ENCODE measurements around the gene MTUS2. TPM values are rescaled to one million over a fixed set of nuclear protein-coding genes. Genes with fewer than 3 reads are reported as not detected.
A peak's percentile ranks its signal among the peaks of the same experiment; 100 is the strongest.

The MTUS2 gene
- total and polyA plus RNA-seq, 9 of the 15 experiments (the other 6 are each of a cell fraction or from before 2014, with no cell fraction given) = 0.01 to 0.28 (median 0.06) TPM; not detected in 1

DNA sequence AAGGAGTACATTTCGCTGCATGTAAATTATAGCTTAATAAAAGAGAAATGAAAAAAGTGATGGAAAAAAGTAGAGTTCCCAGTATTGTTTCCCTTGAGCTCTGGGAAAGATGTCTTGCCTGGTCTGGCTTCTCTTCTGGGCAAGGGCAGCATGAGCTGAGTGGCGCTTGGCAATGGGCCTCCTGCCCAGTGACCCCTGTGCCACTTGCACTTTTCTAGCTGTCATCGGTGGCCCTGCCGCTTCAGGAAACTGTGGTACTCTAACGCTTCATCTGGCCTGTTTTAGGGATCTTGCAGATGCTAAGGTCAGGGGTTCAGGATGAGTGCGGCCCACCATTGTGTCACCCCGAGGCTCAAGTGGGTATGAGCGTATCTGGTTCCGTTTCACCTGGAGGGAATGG lies 161.4 kb downstream of the MTUS2 start:
- intact Hi-C loops (cut with micrococcal nuclease) = no loop called here
- Histone ChIP-seq H3K9me1 (ENCODE audit: control insufficient read depth, insufficient read depth, low read length) (no peaks in the 10 kb centered on the region), H3K4me1 (replicated peaks in 1 of 2; ENCODE audit: control insufficient read depth in 2 of 2, insufficient read depth in 2 of 2, low read length in 2 of 2) (no peaks in the 10 kb centered on the region), H3K79me2 (ENCODE audit: control insufficient read depth, insufficient read depth, low read length) (no peaks in the 10 kb centered on the region), H2AFZ (ENCODE audit: low read depth, low read length) (no peak overlapping the region), H3K9ac (ENCODE audit: insufficient read depth in 1 of 2, low read depth in 2 of 2, low read length in 2 of 2) (no peak overlapping the region), H3K4me3 (no peak overlapping the region), H4K20me1 (replicated peaks; ENCODE audit: control insufficient read depth, insufficient read depth, low read length) (no peaks in the 10 kb centered on the region), H3K9me3 (replicated peaks; ENCODE audit: control insufficient read depth, insufficient read depth, low read depth, low read length) (no peaks in the 10 kb centered on the region), H3K27me3 (ENCODE audit: control insufficient read depth in 2 of 2, insufficient read depth in 2 of 2, low read length in 2 of 2) (no peaks in the 10 kb centered on the region), H3K4me2 (ENCODE audit: insufficient read depth, low read length) (no peak overlapping the region), H3K36me3 (ENCODE audit: control insufficient read depth, insufficient read depth, low read length) (no peaks in the 10 kb centered on the region), H3K27ac (ENCODE audit: extremely low read depth, low read depth, low read length) (no peak overlapping the region)
- no TSS peak for BruUV-seq (replicated peaks)
- ChIA-PET POLR2A (no interaction called here), CTCF (ENCODE audit: low intra/inter-chr PET ratio) (no interaction called here)
- DNase-seq (ENCODE audit: extremely low read depth in 1 of 4, low spot score in 3 of 4) = no peak
- no peak for ATAC-seq
- FAIRE-seq = no peak
- 0% methylated on average over 9 of the region's 9 CpGs for whole genome bisulfite sequencing (ENCODE audit: insufficient coverage, low coverage, missing lambda C conversion rate)
- in situ Hi-C loops (cut with MboI) = no loop called here
- TF ChIP-seq SMAD4 (CRISPR knock-in tag; conservative IDR thresholded peaks at IDR 0.05) (no peak), CBFA2T2 (conservative IDR thresholded peaks at IDR 0.05) (no peak), MEIS2 (IDR thresholded peaks at IDR 0.05; ENCODE audit: partially characterized antibody) (no peak), CCNT2 (IDR thresholded peaks at IDR 0.05; ENCODE audit: borderline replicate concordance, extremely low read depth, insufficient read length, low read depth, low read length) (no peak)

DNA sequence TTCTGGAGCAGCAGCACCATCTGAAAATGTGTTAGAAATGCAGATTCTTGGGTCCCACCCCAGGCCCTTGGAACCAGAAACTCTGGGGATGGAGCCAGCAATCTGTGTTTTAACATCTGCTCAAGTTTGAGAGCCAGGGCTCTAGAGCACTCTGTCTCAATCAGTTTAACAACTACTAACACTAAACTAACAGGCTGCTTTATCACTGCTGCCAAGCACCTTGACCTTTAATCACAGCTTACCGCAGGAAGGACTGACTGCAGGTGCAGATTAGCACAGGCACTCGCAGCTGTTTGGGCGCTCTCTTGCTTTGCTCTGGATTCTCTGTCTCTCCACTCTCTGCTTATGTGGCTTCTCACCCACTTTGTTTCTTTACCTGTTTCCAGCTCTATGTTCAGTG lies 163.5 kb downstream of the MTUS2 start:
- intact Hi-C loops (cut with micrococcal nuclease) (no loop called here), in situ Hi-C loops (cut with MboI) (no loop called here)
- Histone ChIP-seq H3K27ac (ENCODE audit: extremely low read depth, low read depth, low read length) (no peak overlapping the region), H3K27me3 (ENCODE audit: control insufficient read depth in 2 of 2, insufficient read depth in 2 of 2, low read length in 2 of 2) (no peaks in the 10 kb centered on the region), H2AFZ (ENCODE audit: low read depth, low read length) (no peak overlapping the region), H3K4me2 (ENCODE audit: insufficient read depth, low read length) (no peak overlapping the region), H3K4me3 (no peak overlapping the region), H3K36me3 (ENCODE audit: control insufficient read depth, insufficient read depth, low read length) (no peaks in the 10 kb centered on the region), H3K9me1 (ENCODE audit: control insufficient read depth, insufficient read depth, low read length) (no peaks in the 10 kb centered on the region), H3K4me1 (replicated peaks in 1 of 2; ENCODE audit: control insufficient read depth in 2 of 2, insufficient read depth in 2 of 2, low read length in 2 of 2) (no peaks in the 10 kb centered on the region), H4K20me1 (replicated peaks; ENCODE audit: control insufficient read depth, insufficient read depth, low read length) (no peaks in the 10 kb centered on the region), H3K9me3 (replicated peaks; ENCODE audit: control insufficient read depth, insufficient read depth, low read depth, low read length) (no peaks in the 10 kb centered on the region), H3K79me2 (ENCODE audit: control insufficient read depth, insufficient read depth, low read length) (no peaks in the 10 kb centered on the region), H3K9ac (ENCODE audit: insufficient read depth in 1 of 2, low read depth in 2 of 2, low read length in 2 of 2) (no peak overlapping the region)
- no peak for FAIRE-seq
- no peak for DNase-seq (ENCODE audit: extremely low read depth in 1 of 4, low spot score in 3 of 4)
- 3% methylated on average over 3 of the region's 3 CpGs for WGBS (ENCODE audit: insufficient coverage, low coverage, missing lambda C conversion rate)
- ChIA-PET CTCF (ENCODE audit: low intra/inter-chr PET ratio) (no interaction called here), POLR2A (interaction anchor here (0.6 kb wide), 1 partner anchor 12 kb away, joined by 3 read pairs; no protein-coding TSS in a partner anchor)
- no peak for ATAC-seq
- TF ChIP-seq, protein P1, sequence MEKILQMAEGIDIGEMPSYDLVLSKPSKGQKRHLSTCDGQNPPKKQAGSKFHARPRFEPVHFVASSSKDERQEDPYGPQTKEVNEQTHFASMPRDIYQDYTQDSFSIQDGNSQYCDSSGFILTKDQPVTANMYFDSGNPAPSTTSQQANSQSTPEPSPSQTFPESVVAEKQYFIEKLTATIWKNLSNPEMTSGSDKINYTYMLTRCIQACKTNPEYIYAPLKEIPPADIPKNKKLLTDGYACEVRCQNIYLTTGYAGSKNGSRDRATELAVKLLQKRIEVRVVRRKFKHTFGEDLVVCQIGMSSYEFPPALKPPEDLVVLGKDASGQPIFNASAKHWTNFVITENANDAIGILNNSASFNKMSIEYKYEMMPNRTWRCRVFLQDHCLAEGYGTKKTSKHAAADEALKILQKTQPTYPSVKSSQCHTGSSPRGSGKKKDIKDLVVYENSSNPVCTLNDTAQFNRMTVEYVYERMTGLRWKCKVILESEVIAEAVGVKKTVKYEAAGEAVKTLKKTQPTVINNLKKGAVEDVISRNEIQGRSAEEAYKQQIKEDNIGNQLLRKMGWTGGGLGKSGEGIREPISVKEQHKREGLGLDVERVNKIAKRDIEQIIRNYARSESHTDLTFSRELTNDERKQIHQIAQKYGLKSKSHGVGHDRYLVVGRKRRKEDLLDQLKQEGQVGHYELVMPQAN (IDR thresholded peaks at IDR 0.05; ENCODE audit: borderline replicate concordance) = no peak
- TF ChIP-seq CBFA2T2 (conservative IDR thresholded peaks at IDR 0.05) = 0 out of 2 replicates have a peak, but pooled peaks have one; percentile 15
- no TSS peak for BruUV-seq (replicated peaks)

All from K562 (cell line).